ENCODE results near the gene LAG3. TPM values are rescaled to one million over a fixed set of nuclear protein-coding genes. Genes with fewer than 3 reads are reported as not detected.

The LAG3 gene
- total RNA-seq, 2 experiments from 2014 or later, result 0.19 TPM; not detected in 1

GRCh38 chr12:6817098-6817497 is 44.8 kb downstream of the LAG3 start:
- Histone ChIP-seq H3K9me2 (ENCODE audit: insufficient read depth, low read length) (no peaks in the 10 kb centered on the region), H3K9me3 (ENCODE audit: low read length) (no peaks in the 10 kb centered on the region), H3K4me1 (ENCODE audit: insufficient read depth, low read length, poor library complexity, severe bottlenecking) (peaks cover 20% of the 10 kb centered on the region), H3K79me2 (ENCODE audit: insufficient read depth, low read depth, low read length) (no peaks in the 10 kb centered on the region), H3K4me3 (ENCODE audit: low read depth, low read length, poor library complexity, severe bottlenecking) (no peak overlapping the region), H3K27ac (ENCODE audit: low read depth, low read length, poor library complexity, severe bottlenecking) (no peak overlapping the region), H2AFZ (ENCODE audit: low read length) (no peak overlapping the region), H3K4me2 (ENCODE audit: low read length) (no peak overlapping the region), H3K36me3 (ENCODE audit: insufficient read depth, low read length) (no peaks in the 10 kb centered on the region), H4K20me1 (ENCODE audit: insufficient read depth, low read length) (no peaks in the 10 kb centered on the region)
- DNase-seq (ENCODE audit: low spot score), result no peak
- ChIA-PET CTCF (ENCODE audit: unreplicated experiment) (no interaction called here), POLR2A (interaction anchor here (1.2 kb wide), 1 partner anchor 36 kb away, joined by 4 read pairs; no protein-coding TSS in a partner anchor)
- TF ChIP-seq CTCF (conservative IDR thresholded peaks at IDR 0.05; ENCODE audit: low read length), result no peak
- no TSS peak for BruUV-seq (replicated peaks)
- intact Hi-C loops (cut with micrococcal nuclease; ENCODE audit: unreplicated experiment), result no loop called here

- H3K79me2 ChIP-seq (ENCODE audit: insufficient read depth, low read depth, low read length), result no peaks in the 10 kb centered on the region
- H4K20me1 ChIP-seq (ENCODE audit: insufficient read depth, low read length), result no peaks in the 10 kb centered on the region
- BruUV-seq (replicated peaks), result no TSS peak
- CTCF ChIA-PET (ENCODE audit: unreplicated experiment), result no interaction called here
- no peak for TF ChIP-seq EZH2phosphoT487 (IDR thresholded peaks at IDR 0.05; ENCODE audit: borderline replicate concordance, low read depth, low read length)
- no peak for TF ChIP-seq CTCF (conservative IDR thresholded peaks at IDR 0.05; ENCODE audit: low read length)
- H3K4me3 ChIP-seq (ENCODE audit: low read depth, low read length, poor library complexity, severe bottlenecking), result no peak overlapping the region
- DNase-seq (ENCODE audit: low spot score), result no peak
- POLR2A ChIA-PET, result no interaction called here
- no peaks in the 10 kb centered on the region for H3K9me3 ChIP-seq (ENCODE audit: low read length)
- no peak overlapping the region for H3K27ac ChIP-seq (ENCODE audit: low read depth, low read length, poor library complexity, severe bottlenecking)
- no peak overlapping the region for H3K4me2 ChIP-seq (ENCODE audit: low read length)
- peaks cover 15% of the 10 kb centered on the region for H3K4me1 ChIP-seq (ENCODE audit: insufficient read depth, low read length, poor library complexity, severe bottlenecking)
- H3K9me2 ChIP-seq (ENCODE audit: insufficient read depth, low read length), result no peaks in the 10 kb centered on the region
- no peak overlapping the region for H2AFZ ChIP-seq (ENCODE audit: low read length)
- no peaks in the 10 kb centered on the region for H3K36me3 ChIP-seq (ENCODE audit: insufficient read depth, low read length)
- intact Hi-C loops (cut with micrococcal nuclease; ENCODE audit: unreplicated experiment), result no loop called here
Measured at GRCh38 chr12:6817662-6818157, 45.4 kb downstream of the LAG3 start.

GRCh38 chr12:6818222-6818621 is 45.9 kb downstream of the LAG3 start:
- no peak for TF ChIP-seq EZH2phosphoT487 (IDR thresholded peaks at IDR 0.05; ENCODE audit: borderline replicate concordance, low read depth, low read length)
- no peak for TF ChIP-seq CTCF (conservative IDR thresholded peaks at IDR 0.05; ENCODE audit: low read length)

More at GRCh38 chr12:6818222-6818621, 45.9 kb downstream of the LAG3 start:
- H3K4me2 ChIP-seq (ENCODE audit: low read length), result no peak overlapping the region
- H3K27ac ChIP-seq (ENCODE audit: low read depth, low read length, poor library complexity, severe bottlenecking), result no peak overlapping the region
- no peaks in the 10 kb centered on the region for H3K79me2 ChIP-seq (ENCODE audit: insufficient read depth, low read depth, low read length)
- H3K9me3 ChIP-seq (ENCODE audit: low read length), result no peaks in the 10 kb centered on the region
- peaks cover 9% of the 10 kb centered on the region for H3K4me1 ChIP-seq (ENCODE audit: insufficient read depth, low read length, poor library complexity, severe bottlenecking)
- no peaks in the 10 kb centered on the region for H4K20me1 ChIP-seq (ENCODE audit: insufficient read depth, low read length)
- BruUV-seq (replicated peaks), result no TSS peak
- POLR2A ChIA-PET, result no interaction called here
- intact Hi-C loops (cut with micrococcal nuclease; ENCODE audit: unreplicated experiment), result no loop called here
- H3K36me3 ChIP-seq (ENCODE audit: insufficient read depth, low read length), result no peaks in the 10 kb centered on the region
- H2AFZ ChIP-seq (ENCODE audit: low read length), result no peak overlapping the region
- no peak overlapping the region for H3K4me3 ChIP-seq (ENCODE audit: low read depth, low read length, poor library complexity, severe bottlenecking)
- H3K9me2 ChIP-seq (ENCODE audit: insufficient read depth, low read length), result no peaks in the 10 kb centered on the region
- no peak for DNase-seq (ENCODE audit: low spot score)
- CTCF ChIA-PET (ENCODE audit: unreplicated experiment), result no interaction called here
